ENCODE data around the gene TBC1D14.

The TBC1D14 gene

DNA sequence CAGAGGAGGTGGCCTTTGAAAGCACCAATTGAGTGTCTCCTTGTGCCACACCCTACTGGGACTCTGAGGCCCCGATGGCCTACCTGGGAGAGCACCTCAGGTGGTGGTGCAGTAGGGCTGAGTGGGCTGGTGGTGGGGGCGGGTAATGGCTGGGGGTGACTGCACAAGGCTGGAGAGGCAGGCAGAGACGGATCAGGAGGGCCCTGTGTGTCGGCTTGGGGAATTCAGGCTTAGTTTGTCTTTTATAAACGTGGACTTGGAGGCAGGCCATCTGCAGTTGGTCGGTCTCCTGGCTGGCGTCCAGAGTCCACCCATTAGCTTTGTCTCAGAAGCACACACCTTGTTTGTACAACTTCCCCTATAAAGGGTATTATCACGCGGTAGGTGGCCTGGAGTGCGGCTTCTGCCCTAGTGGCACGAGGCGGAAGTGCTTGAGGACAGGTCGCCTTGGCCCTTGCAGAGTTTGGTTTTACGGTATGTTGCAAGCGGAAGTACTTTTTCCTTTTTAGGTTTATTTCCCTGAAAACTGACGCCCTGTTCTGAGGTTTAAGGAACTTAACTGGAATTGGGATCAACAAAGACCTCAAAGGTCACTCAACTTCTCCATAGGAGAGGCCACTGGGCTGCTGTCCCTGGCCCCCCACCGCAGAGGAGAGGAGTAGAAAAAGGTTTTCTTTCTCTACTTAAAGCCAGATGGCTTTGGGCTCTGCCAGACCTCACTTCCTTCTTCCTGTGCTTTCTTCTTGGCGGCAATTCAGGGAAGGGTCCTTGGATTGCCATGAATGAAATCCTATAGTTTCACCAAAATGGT is 8.0 kb downstream of the TBC1D14 start:
- H3K27ac ChIP-seq, result peak overlapping the region; percentile 70

DNA sequence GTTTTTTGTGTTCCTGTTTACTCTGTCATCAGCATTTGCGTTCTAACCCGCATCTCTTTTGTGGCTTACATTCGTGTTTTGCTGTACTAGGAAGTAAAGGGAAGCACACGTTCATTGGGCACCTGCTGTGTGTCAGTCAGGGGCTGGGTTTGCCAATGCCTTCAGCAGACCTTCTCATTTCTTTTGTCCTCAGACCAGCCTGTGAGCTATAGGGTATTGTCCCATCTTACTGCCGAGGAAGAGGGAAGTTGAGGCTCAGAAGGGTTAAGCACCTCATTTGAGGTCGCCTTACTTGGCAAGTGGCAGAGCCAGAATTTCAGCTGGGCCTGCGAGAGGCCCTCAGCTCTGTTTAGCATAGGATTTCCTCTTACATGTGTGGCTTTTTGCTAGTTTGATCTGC is 8.7 kb downstream of the TBC1D14 start:
- peak overlapping the region; percentile 70 for H3K27ac ChIP-seq
- TF ChIP-seq ZFX (IDR thresholded peaks at IDR 0.05), result no peak
- TF ChIP-seq, protein P1, sequence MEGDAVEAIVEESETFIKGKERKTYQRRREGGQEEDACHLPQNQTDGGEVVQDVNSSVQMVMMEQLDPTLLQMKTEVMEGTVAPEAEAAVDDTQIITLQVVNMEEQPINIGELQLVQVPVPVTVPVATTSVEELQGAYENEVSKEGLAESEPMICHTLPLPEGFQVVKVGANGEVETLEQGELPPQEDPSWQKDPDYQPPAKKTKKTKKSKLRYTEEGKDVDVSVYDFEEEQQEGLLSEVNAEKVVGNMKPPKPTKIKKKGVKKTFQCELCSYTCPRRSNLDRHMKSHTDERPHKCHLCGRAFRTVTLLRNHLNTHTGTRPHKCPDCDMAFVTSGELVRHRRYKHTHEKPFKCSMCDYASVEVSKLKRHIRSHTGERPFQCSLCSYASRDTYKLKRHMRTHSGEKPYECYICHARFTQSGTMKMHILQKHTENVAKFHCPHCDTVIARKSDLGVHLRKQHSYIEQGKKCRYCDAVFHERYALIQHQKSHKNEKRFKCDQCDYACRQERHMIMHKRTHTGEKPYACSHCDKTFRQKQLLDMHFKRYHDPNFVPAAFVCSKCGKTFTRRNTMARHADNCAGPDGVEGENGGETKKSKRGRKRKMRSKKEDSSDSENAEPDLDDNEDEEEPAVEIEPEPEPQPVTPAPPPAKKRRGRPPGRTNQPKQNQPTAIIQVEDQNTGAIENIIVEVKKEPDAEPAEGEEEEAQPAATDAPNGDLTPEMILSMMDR (conservative IDR thresholded peaks at IDR 0.05), result no peak

More for the DNA sequence above, 8.0 kb downstream of the TBC1D14 start:
- TF ChIP-seq, protein P1 (conservative IDR thresholded peaks at IDR 0.05), result no peak; the same call in 1 of the 2 replicates

DNA sequence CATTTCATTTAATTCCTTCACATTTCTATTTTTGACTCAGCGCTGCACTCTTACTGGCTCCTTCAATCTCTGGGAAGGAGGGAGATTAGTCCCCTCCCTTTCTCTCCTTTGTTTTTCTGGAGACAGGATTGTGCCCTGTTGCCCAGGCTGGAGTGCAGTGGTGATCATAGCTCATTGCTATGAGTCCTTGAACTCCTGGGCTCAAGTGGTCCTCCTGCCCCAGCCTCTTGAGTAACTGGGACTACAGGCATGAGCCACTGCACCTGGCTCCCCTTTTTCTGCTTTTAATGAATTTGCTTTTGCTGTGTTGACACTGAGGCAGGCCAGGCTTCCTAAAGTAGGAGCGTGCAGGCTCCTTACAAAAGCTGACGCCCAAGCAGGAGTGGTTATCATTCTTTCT is 10.5 kb downstream of the TBC1D14 start:
- H3K27ac ChIP-seq, result no peak overlapping the region
- TF ChIP-seq ZFX (IDR thresholded peaks at IDR 0.05), result no peak

- TF ChIP-seq, protein P1 (conservative IDR thresholded peaks at IDR 0.05), result no peak
- no peak for TF ChIP-seq ZFX (IDR thresholded peaks at IDR 0.05)
- no peak overlapping the region for H3K27ac ChIP-seq
These were observed 13.9 kb downstream of the TBC1D14 start for GRCh38 chr4:6923507-6923906.

GRCh38 chr4:6924361-6924779 is 14.7 kb downstream of the TBC1D14 start:
- TF ChIP-seq ZFX (IDR thresholded peaks at IDR 0.05), result no peak
- TF ChIP-seq, protein P1 (conservative IDR thresholded peaks at IDR 0.05), result no peak
- H3K27ac ChIP-seq, result no peak overlapping the region

- no peak overlapping the region for H3K27ac ChIP-seq
- TF ChIP-seq ZFX (IDR thresholded peaks at IDR 0.05), result no peak
- TF ChIP-seq, protein P1 (conservative IDR thresholded peaks at IDR 0.05), result no peak
These were observed 15.8 kb downstream of the TBC1D14 start for GRCh38 chr4:6925357-6925836.

GRCh38 chr4:6926081-6926480 is 16.5 kb downstream of the TBC1D14 start:
- TF ChIP-seq ZFX (IDR thresholded peaks at IDR 0.05), result no peak
- TF ChIP-seq, protein P1 (conservative IDR thresholded peaks at IDR 0.05), result no peak
- no peak overlapping the region for H3K27ac ChIP-seq
